NCI-H446 treated with DMSO at 0.1 percent for 48 hours (cell line): ENCODE results near the gene DDAH2.

Experiments
- DNase-seq: peaks from one replicate; lab custom pipeline; 2025; lab: John Stamatoyannopoulos, UW

The DDAH2 gene

GRCh38 chr6:31730631-31731086 lies 1.6 kb upstream of the DDAH2 start:
- no peak for DNase-seq

GRCh38 chr6:31729979-31730630 lies 1.0 kb upstream of the DDAH2 start:
- peak; percentile 37 for DNase-seq

- DNase-seq, result no peak
These were observed 448 bp upstream of the DDAH2 start for GRCh38 chr6:31729515-31729978.

- no peak for DNase-seq
These were observed 1.1 kb downstream of the DDAH2 start for GRCh38 chr6:31727717-31728671.

GRCh38 chr6:31727034-31727716 lies 1.9 kb downstream of the DDAH2 start:
- DNase-seq, result no peak

GRCh38 chr6:31725502-31726350 lies 3.4 kb downstream of the DDAH2 start:
- DNase-seq, result no peak

- no peak for DNase-seq
These were observed 5.0 kb downstream of the DDAH2 start for GRCh38 chr6:31723980-31724691.

GRCh38 chr6:31723245-31723979 lies 5.7 kb downstream of the DDAH2 start, which contains the start of gene MPIG6B:
MPIG6B (plus strand) TSS chr6:31723373; CDS start chr6:31723384, 11 bp downstream.
- DNase-seq, result no peak

GRCh38 chr6:31722173-31722572 lies 6.9 kb downstream of the DDAH2 start:
- no peak for DNase-seq

- no peak for DNase-seq
These were observed 7.6 kb downstream of the DDAH2 start, which contains the start of gene LY6G6C for GRCh38 chr6:31721351-31722020. LY6G6C (minus strand) TSS chr6:31721746; CDS start chr6:31721679, 67 bp downstream.

GRCh38 chr6:31720196-31720770 lies 8.8 kb downstream of the DDAH2 start:
- DNase-seq, result no peak

- no peak for DNase-seq
These were observed 10.1 kb downstream of the DDAH2 start for GRCh38 chr6:31719001-31719400.

GRCh38 chr6:31718265-31718664 lies 10.8 kb downstream of the DDAH2 start:
- no peak for DNase-seq

GRCh38 chr6:31717499-31718222 lies 11.4 kb downstream of the DDAH2 start:
- DNase-seq, result no peak

- DNase-seq, result no peak
These were observed 13.8 kb downstream of the DDAH2 start, which contains the start of gene LY6G6D for GRCh38 chr6:31715022-31715958. LY6G6D (plus strand) TSS chr6:31715348; CDS start chr6:31715356, 8 bp downstream.

GRCh38 chr6:31713991-31714684 lies 15.0 kb downstream of the DDAH2 start:
- DNase-seq, result no peak
